ENCODE measurements around the gene BOK. TPM values are rescaled to one million over a fixed set of nuclear protein-coding genes. Genes with fewer than 3 reads are reported as not detected.
"Not testable (repeated sequence)": the region's sequence is repeated elsewhere in the genome, so short reads cannot be mapped to it uniquely, and the experiment has no call there.

Gene BOK
- polyA plus RNA-seq, 1 donor from 2014 or later: 0.08 TPM

- peaks cover 6 to 16% (median 8%) of the 10 kb centered on the region in 3 donors for H3K9me3 Mint-ChIP-seq
- H3K27me3 Mint-ChIP-seq, H3K27ac Mint-ChIP-seq, H3K4me3 Mint-ChIP-seq, H3K4me1 Mint-ChIP-seq: not testable (repeated sequence)
- peaks cover 14% of the 10 kb centered on the region for H3K36me3 Mint-ChIP-seq
These were observed 32.2 kb downstream of the BOK start for GRCh38 chr2:241590496-241591455.

GRCh38 chr2:241592126-241592845 lies 33.7 kb downstream of the BOK start:
- Mint-ChIP-seq H3K9me3 (peaks cover 2 to 7% (median 3%) of the 10 kb centered on the region in 3 donors), H3K4me3 (no peak overlapping the region), H3K27me3 (no peaks in the 10 kb centered on the region), H3K27ac (no peak overlapping the region), H3K4me1 (no peaks in the 10 kb centered on the region), H3K36me3 (peaks cover 7% of the 10 kb centered on the region)

GRCh38 chr2:241593271-241593670 lies 34.7 kb downstream of the BOK start:
- peaks cover 4% of the 10 kb centered on the region for H3K36me3 Mint-ChIP-seq
- H3K4me3 Mint-ChIP-seq: no peak overlapping the region
- H3K27ac Mint-ChIP-seq: no peak overlapping the region
- H3K27me3 Mint-ChIP-seq: no peaks in the 10 kb centered on the region
- peaks cover 0 to 3% (median 3%) of the 10 kb centered on the region in 3 donors for H3K9me3 Mint-ChIP-seq
- peaks cover 0 to 2% (median 0%) of the 10 kb centered on the region in 3 donors for H3K4me1 Mint-ChIP-seq

- no peak overlapping the region for H3K27ac Mint-ChIP-seq
- H3K9me3 Mint-ChIP-seq: no peaks in the 10 kb centered on the region
- H3K27me3 Mint-ChIP-seq: no peaks in the 10 kb centered on the region
- peaks cover 3% of the 10 kb centered on the region for H3K36me3 Mint-ChIP-seq
- no peak overlapping the region for H3K4me3 Mint-ChIP-seq
- peaks cover 0 to 3% (median 3%) of the 10 kb centered on the region in 3 donors for H3K4me1 Mint-ChIP-seq
These were observed 37.1 kb downstream of the BOK start for GRCh38 chr2:241595600-241596140.

GRCh38 chr2:241597561-241597960 lies 39.0 kb downstream of the BOK start:
- peaks cover 0 to 3% (median 3%) of the 10 kb centered on the region in 3 donors for H3K4me1 Mint-ChIP-seq
- H3K4me3 Mint-ChIP-seq: no peak overlapping the region
- no peaks in the 10 kb centered on the region for H3K9me3 Mint-ChIP-seq
- peaks cover 3% of the 10 kb centered on the region for H3K36me3 Mint-ChIP-seq
- no peak overlapping the region for H3K27ac Mint-ChIP-seq
- H3K27me3 Mint-ChIP-seq: no peaks in the 10 kb centered on the region

GRCh38 chr2:241598061-241598460 lies 39.5 kb downstream of the BOK start:
- Mint-ChIP-seq H3K9me3 (no peaks in the 10 kb centered on the region), H3K27me3 (no peaks in the 10 kb centered on the region), H3K4me3 (no peak overlapping the region), H3K36me3 (peaks cover 3% of the 10 kb centered on the region), H3K27ac (no peak overlapping the region), H3K4me1 (peaks cover 0 to 3% (median 3%) of the 10 kb centered on the region in 3 donors)

- peaks cover 3% of the 10 kb centered on the region for H3K36me3 Mint-ChIP-seq
- peaks cover 0 to 3% (median 3%) of the 10 kb centered on the region in 3 donors for H3K4me1 Mint-ChIP-seq
- no peaks in the 10 kb centered on the region for H3K27me3 Mint-ChIP-seq
- H3K9me3 Mint-ChIP-seq: no peaks in the 10 kb centered on the region
- H3K27ac Mint-ChIP-seq: no peak overlapping the region
- no peak overlapping the region for H3K4me3 Mint-ChIP-seq
These were observed 39.9 kb downstream of the BOK start for GRCh38 chr2:241598487-241598886.

- no peaks in the 10 kb centered on the region for H3K9me3 Mint-ChIP-seq
- H3K4me1 Mint-ChIP-seq: peaks cover 0 to 3% (median 3%) of the 10 kb centered on the region in 3 donors
- no peak overlapping the region for H3K27ac Mint-ChIP-seq
- no peak overlapping the region for H3K4me3 Mint-ChIP-seq
- peaks cover 3% of the 10 kb centered on the region for H3K36me3 Mint-ChIP-seq
- no peaks in the 10 kb centered on the region for H3K27me3 Mint-ChIP-seq
These were observed 41.1 kb downstream of the BOK start for GRCh38 chr2:241599615-241600014.

- H3K9me3 Mint-ChIP-seq: no peaks in the 10 kb centered on the region
- no peaks in the 10 kb centered on the region for H3K27me3 Mint-ChIP-seq
- no peak overlapping the region for H3K27ac Mint-ChIP-seq
- H3K4me1 Mint-ChIP-seq: peaks cover 0 to 3% (median 3%) of the 10 kb centered on the region in 3 donors
- peaks cover 3% of the 10 kb centered on the region for H3K36me3 Mint-ChIP-seq
- H3K4me3 Mint-ChIP-seq: no peak overlapping the region
These were observed 43.3 kb downstream of the BOK start for GRCh38 chr2:241601841-241602240.

GRCh38 chr2:241602720-241603119 lies 44.2 kb downstream of the BOK start:
- H3K27me3 Mint-ChIP-seq: no peaks in the 10 kb centered on the region
- H3K4me3 Mint-ChIP-seq: no peak overlapping the region
- H3K36me3 Mint-ChIP-seq: peaks cover 3% of the 10 kb centered on the region
- H3K27ac Mint-ChIP-seq: no peak overlapping the region
- H3K4me1 Mint-ChIP-seq: peaks cover 0 to 3% (median 3%) of the 10 kb centered on the region in 3 donors
- no peaks in the 10 kb centered on the region for H3K9me3 Mint-ChIP-seq

- H3K27me3 Mint-ChIP-seq: no peaks in the 10 kb centered on the region
- H3K4me3 Mint-ChIP-seq: no peak overlapping the region
- no peaks in the 10 kb centered on the region for H3K9me3 Mint-ChIP-seq
- no peaks in the 10 kb centered on the region for H3K36me3 Mint-ChIP-seq
- peak overlapping the region in 2 of 3 donors; percentile 16 to 59 for H3K27ac Mint-ChIP-seq
- H3K4me1 Mint-ChIP-seq: peaks cover 0 to 8% (median 4%) of the 10 kb centered on the region in 3 donors
These were observed 45.1 kb downstream of the BOK start for GRCh38 chr2:241603686-241604085.

GRCh38 chr2:241606186-241606585 lies 47.6 kb downstream of the BOK start:
- Mint-ChIP-seq H3K4me1 (peaks cover 5 to 11% (median 7%) of the 10 kb centered on the region in 3 donors), H3K4me3 (no peak overlapping the region), H3K27me3 (no peaks in the 10 kb centered on the region), H3K27ac (no peak overlapping the region), H3K36me3 (no peaks in the 10 kb centered on the region), H3K9me3 (no peaks in the 10 kb centered on the region)

- no peaks in the 10 kb centered on the region for H3K27me3 Mint-ChIP-seq
These were observed 48.8 kb downstream of the BOK start for GRCh38 chr2:241607162-241607885.

GRCh38 chr2:241608881-241609280 lies 50.3 kb downstream of the BOK start:
- Mint-ChIP-seq H3K27ac (peak overlapping the region; percentile 71 to 87 (median 77)), H3K4me3 (peak overlapping the region; percentile 68 to 87 (median 78)), H3K9me3 (no peaks in the 10 kb centered on the region), H3K27me3 (no peaks in the 10 kb centered on the region), H3K4me1 (peaks cover 5 to 15% (median 7%) of the 10 kb centered on the region in 3 donors), H3K36me3 (no peaks in the 10 kb centered on the region)

More at GRCh38 chr2:241607162-241607885, 48.8 kb downstream of the BOK start:
- peaks cover 5 to 15% (median 7%) of the 10 kb centered on the region in 3 donors for H3K4me1 Mint-ChIP-seq
- H3K9me3 Mint-ChIP-seq: no peaks in the 10 kb centered on the region
- peak overlapping the region in 2 of 4 donors; percentile 3 to 68 for H3K4me3 Mint-ChIP-seq
- H3K27ac Mint-ChIP-seq: no peak overlapping the region
- no peaks in the 10 kb centered on the region for H3K36me3 Mint-ChIP-seq

All from IgD-negative memory B cell (primary cell).